NCI-H1105 treated with DMSO at 0.1 percent for 48 hours (cell line): ENCODE measurements around the gene TBX19.

ENCODE experiments used
- DNase-seq: peaks from one replicate; lab custom pipeline; 2025; lab: John Stamatoyannopoulos, UW

The TBX19 gene

DNA sequence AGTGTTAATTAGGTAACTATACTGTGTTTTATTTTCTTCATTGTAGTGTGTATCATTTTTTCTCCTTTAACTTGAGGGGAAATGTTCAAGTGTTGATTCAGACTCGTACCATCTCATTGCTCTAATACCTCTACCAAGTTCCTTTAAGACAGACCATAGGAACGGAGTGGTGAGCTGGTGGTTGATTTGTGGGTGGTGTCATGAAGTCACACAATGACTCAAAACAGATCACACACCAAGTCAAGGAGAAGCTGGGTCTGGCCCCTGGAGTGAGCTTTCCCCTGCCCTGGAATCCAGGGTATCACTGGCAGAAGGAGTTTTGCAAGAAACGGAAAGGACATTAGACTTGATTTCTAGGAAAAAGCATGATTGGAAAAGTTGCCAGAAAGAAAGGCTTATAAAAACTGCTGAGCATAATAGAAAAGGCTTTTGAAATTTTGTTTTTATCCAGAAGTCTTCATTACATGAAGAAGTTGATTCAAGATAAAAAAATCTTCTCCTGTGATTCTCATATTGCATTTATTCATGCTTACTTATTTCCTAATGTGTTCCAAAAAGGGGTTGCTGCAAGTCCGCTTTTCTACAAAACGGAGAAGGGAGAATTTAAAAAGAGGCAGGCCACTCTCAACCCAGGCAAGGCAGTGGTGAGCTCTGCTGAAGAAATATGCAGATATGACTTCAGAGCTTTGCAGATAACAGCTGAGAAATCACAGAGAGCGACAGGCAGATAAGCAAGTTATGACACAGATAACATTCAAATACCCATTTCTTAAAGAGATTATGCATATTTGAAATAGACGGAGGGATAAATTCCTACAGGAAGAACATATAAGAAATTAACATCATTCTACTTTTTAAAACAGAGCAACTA is 79.7 kb downstream of the TBX19 start:
- no peak for DNase-seq

DNA sequence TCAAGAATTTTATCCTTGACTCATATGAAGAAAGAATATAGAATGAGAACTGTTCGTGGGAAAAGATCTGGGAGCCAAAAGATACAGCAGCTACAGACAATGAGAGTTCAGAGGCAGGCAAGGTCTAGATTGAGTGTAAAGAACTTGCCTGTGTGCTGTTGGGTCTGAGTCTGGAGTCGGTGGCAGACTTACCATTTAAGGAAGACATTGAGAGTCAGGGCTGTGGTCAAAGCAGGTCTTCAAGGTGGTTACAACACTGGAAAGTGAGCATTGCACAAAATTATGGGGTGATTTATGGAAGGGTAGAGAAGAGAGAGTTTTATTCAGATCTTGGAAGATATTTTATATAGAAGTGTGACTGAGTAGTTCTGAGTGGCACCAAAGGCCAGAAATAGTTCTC is 80.6 kb downstream of the TBX19 start:
- DNase-seq, result no peak

DNA sequence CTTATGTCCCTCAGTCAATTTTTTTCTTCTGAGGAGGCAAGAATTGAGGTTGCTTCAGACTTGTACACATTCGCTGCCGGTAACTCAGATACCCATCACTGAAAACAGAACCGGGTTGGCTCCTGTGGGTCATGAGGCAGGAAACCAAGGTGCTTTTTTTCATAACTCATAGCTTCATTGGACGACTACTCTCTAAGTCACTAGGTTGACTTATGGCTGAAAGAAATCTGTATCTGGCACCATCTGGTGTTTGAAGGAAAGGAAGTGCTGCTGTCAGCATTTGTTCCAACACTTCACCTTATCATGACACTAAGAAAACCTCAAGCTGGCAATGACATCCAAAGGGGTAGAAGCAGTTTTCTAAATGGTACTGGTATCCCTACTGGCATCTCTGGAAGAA is 82.3 kb downstream of the TBX19 start:
- no peak for DNase-seq
